Endothelial cell of umbilical vein (primary cell): ENCODE results near the gene NAV2.

Source experiments
- EZH2 ChIP-seq: IDR thresholded peaks from 2 replicates; pipeline ENCODE4 v1.6.1; 2012; ENCODE audit warnings: borderline replicate concordance, low read depth, mild to moderate bottlenecking, moderate library complexity, low read length, inconsistent platforms; ENCODE audit not compliant: severe bottlenecking
- JUN ChIP-seq: IDR thresholded peaks from 2 replicates; pipeline ENCODE4 v1.6.1; 2011; ENCODE audit warnings: borderline replicate concordance, low read depth; ENCODE audit not compliant: insufficient read length, insufficient read depth
- MAX ChIP-seq: IDR thresholded peaks from 2 replicates; pipeline ENCODE4 v1.6.1; 2011; ENCODE audit not compliant: insufficient read depth, insufficient read length
- MYC ChIP-seq: IDR thresholded peaks from one replicate; pipeline ENCODE4 v1.6.1; 2011; ENCODE audit warnings: mild to moderate bottlenecking, low read depth, low read length
- POLR2A ChIP-seq: IDR thresholded peaks from 2 replicates; pipeline ENCODE4 v1.6.1; 2012; ENCODE audit warnings: low read depth, mild to moderate bottlenecking, control low read depth, low read length
- POLR2AphosphoS5 ChIP-seq: IDR thresholded peaks from 2 replicates; pipeline ENCODE4 v1.6.1; 2012; ENCODE audit warnings: low read depth, mild to moderate bottlenecking, control low read depth, low read length, moderate library complexity; ENCODE audit not compliant: insufficient read depth
- TF ChIP-seq, protein P1 (sequence below), 2 donors: IDR thresholded peaks; 1 replicate in 1 of 2; 2 replicates in 1 of 2; pipeline ENCODE4 v1.5.1; 2011; ENCODE audit warnings: low read length in 2 of 2, mild to moderate bottlenecking in 2 of 2, moderate library complexity in 2 of 2, control low read depth in 1 of 2, inconsistent platforms in 1 of 2, low read depth in 1 of 2; ENCODE audit not compliant: insufficient read depth in 1 of 2; ENCODE audit errors: extremely low read depth in 1 of 2

DNA sequence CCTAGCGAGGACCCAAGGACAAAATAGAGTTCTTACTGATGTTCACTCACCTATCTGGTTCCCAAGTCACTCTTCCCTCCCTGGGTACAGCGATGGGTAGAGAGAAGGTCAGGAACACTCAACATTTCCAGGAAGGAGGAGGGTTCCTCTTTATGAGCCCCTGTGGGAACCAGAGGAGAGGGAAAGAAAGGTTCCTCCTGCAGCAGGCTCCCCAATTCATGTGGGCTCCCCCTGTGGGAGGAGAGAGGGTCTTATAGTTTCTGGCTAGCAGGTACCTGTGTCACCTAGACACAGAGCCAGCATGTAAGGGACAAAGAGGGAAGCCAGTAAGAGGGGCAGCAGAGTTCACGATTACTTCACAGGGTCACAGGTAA lies 354.1 kb downstream of the NAV2 start:
- TF ChIP-seq, protein P1, sequence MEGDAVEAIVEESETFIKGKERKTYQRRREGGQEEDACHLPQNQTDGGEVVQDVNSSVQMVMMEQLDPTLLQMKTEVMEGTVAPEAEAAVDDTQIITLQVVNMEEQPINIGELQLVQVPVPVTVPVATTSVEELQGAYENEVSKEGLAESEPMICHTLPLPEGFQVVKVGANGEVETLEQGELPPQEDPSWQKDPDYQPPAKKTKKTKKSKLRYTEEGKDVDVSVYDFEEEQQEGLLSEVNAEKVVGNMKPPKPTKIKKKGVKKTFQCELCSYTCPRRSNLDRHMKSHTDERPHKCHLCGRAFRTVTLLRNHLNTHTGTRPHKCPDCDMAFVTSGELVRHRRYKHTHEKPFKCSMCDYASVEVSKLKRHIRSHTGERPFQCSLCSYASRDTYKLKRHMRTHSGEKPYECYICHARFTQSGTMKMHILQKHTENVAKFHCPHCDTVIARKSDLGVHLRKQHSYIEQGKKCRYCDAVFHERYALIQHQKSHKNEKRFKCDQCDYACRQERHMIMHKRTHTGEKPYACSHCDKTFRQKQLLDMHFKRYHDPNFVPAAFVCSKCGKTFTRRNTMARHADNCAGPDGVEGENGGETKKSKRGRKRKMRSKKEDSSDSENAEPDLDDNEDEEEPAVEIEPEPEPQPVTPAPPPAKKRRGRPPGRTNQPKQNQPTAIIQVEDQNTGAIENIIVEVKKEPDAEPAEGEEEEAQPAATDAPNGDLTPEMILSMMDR (IDR thresholded peaks at IDR 0.05; ENCODE audit: extremely low read depth in 1 of 2, insufficient read depth in 1 of 2, low read depth in 1 of 2, low read length in 2 of 2): no peak
- TF ChIP-seq EZH2 (no peak), POLR2A (no peak), JUN (no peak), POLR2AphosphoS5 (no peak), MYC (no peak), MAX (no peak)
